ENCODE measurements around the gene INPP4B.

Gene INPP4B

DNA sequence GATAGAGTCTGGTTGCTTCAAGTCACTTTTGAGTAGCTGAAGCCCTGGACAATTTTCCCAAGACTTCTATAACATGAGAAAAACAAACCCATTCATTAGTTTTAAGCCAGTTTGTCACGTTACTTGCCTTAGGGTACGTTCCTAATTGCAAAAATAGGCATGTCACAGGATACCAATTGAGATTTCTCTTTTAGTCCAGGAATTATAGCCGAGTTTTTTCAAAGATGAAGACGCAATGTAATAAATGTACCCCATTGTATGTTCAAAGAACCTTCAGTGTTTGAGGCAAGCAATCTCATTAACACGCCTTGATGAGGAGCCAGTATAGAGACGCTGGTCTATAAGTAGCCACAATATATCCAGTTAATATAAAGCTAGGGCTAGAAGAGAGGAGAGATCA lies 534.2 kb downstream of the INPP4B start:
- Histone ChIP-seq H2BK12ac (ENCODE audit: low read length) (no peak overlapping the region), H3K9ac (ENCODE audit: low read length) (no peak overlapping the region), H3K23ac (ENCODE audit: low read length) (no peak overlapping the region), H3K79me2 (ENCODE audit: control insufficient read depth, insufficient read depth, low read length, poor library complexity) (no peaks in the 10 kb centered on the region), H3K4me3 (ENCODE audit: low read depth, low read length) (no peak overlapping the region), H2AK5ac (ENCODE audit: low read length) (no peak overlapping the region), H3K27ac (ENCODE audit: low read depth, low read length) (no peak overlapping the region), H2AFZ (ENCODE audit: insufficient read depth, low read length, poor library complexity) (no peak overlapping the region), H4K91ac (ENCODE audit: low read depth, low read length) (no peak overlapping the region), H4K8ac (ENCODE audit: low read depth, low read length) (no peak overlapping the region), H2BK5ac (ENCODE audit: low read depth, low read length, poor library complexity) (no peak overlapping the region), H3K27me3 (ENCODE audit: insufficient read depth, low read length) (no peaks in the 10 kb centered on the region), H3K4me2 (ENCODE audit: low read length) (no peak overlapping the region), H3K79me1 (ENCODE audit: low read length) (no peaks in the 10 kb centered on the region), H4K12ac (ENCODE audit: low read depth, low read length) (no peak overlapping the region), H3K14ac (ENCODE audit: low read length) (no peak overlapping the region), H3K18ac (ENCODE audit: low read length) (no peak overlapping the region), H3K4me1 (ENCODE audit: control insufficient read depth in 1 of 2, insufficient read depth in 2 of 2, low read length in 2 of 2) (peaks cover 0 to 2% of the 10 kb centered on the region in 2 experiments), H3K9me3 (ENCODE audit: insufficient read depth, low read depth, low read length) (no peaks in the 10 kb centered on the region), H3K36me3 (ENCODE audit: control insufficient read depth in 1 of 2, insufficient read depth in 2 of 2, low read length in 2 of 2) (no peaks in the 10 kb centered on the region), H3K4ac (ENCODE audit: low read depth, low read length) (no peak overlapping the region), H2BK120ac (ENCODE audit: insufficient read depth, low read length, poor library complexity) (no peak overlapping the region)
- no CpG with 5 or more reads among the region's 6 CpGs for WGBS (ENCODE audit: extremely low coverage, insufficient coverage, insufficient read length)
- no peak for DNase-seq

DNA sequence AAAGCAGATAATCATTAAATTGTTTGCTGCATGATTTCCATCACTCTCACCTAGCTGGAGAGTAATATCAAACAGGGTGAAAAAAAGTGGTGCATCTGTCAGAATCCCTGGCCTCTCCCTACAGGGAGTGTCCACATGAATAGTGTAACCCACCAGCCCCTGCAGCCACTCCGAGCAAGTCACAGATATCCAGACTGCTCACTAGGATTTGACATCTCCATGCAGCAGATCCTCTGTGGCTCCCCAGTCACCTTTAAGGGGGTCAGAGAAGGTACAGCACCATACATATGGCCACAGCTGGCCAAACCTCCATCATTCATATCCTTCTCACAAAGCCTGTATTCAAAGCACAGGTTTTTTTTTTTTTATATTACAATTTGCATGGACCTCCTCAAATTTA lies 536.3 kb downstream of the INPP4B start:
- no peaks in the 10 kb centered on the region for H3K27me3 ChIP-seq (ENCODE audit: insufficient read depth, low read length)
- no peaks in the 10 kb centered on the region for H3K36me3 ChIP-seq (ENCODE audit: control insufficient read depth in 1 of 2, insufficient read depth in 2 of 2, low read length in 2 of 2)
- H3K14ac ChIP-seq (ENCODE audit: low read length), result no peak overlapping the region
- H2BK5ac ChIP-seq (ENCODE audit: low read depth, low read length, poor library complexity), result no peak overlapping the region
- H2AK5ac ChIP-seq (ENCODE audit: low read length), result no peak overlapping the region
- no peak overlapping the region for H3K27ac ChIP-seq (ENCODE audit: low read depth, low read length)
- no peak overlapping the region for H3K4me2 ChIP-seq (ENCODE audit: low read length)
- H4K12ac ChIP-seq (ENCODE audit: low read depth, low read length), result no peak overlapping the region
- no peak for DNase-seq
- no peak overlapping the region for H4K8ac ChIP-seq (ENCODE audit: low read depth, low read length)
- H3K9me3 ChIP-seq (ENCODE audit: insufficient read depth, low read depth, low read length), result no peaks in the 10 kb centered on the region
- H2BK120ac ChIP-seq (ENCODE audit: insufficient read depth, low read length, poor library complexity), result no peak overlapping the region
- no peaks in the 10 kb centered on the region for H3K79me2 ChIP-seq (ENCODE audit: control insufficient read depth, insufficient read depth, low read length, poor library complexity)
- H2BK12ac ChIP-seq (ENCODE audit: low read length), result no peak overlapping the region
- H3K4ac ChIP-seq (ENCODE audit: low read depth, low read length), result no peak overlapping the region
- no peaks in the 10 kb centered on the region for H3K79me1 ChIP-seq (ENCODE audit: low read length)
- H4K91ac ChIP-seq (ENCODE audit: low read depth, low read length), result no peak overlapping the region
- no peak overlapping the region for H3K23ac ChIP-seq (ENCODE audit: low read length)
- no peak overlapping the region for H2AFZ ChIP-seq (ENCODE audit: insufficient read depth, low read length, poor library complexity)
- no CpG with 5 or more reads among the region's 1 CpG for whole genome bisulfite sequencing (ENCODE audit: extremely low coverage, insufficient coverage, insufficient read length)
- peaks cover 0 to 2% of the 10 kb centered on the region in 2 experiments for H3K4me1 ChIP-seq (ENCODE audit: control insufficient read depth in 1 of 2, insufficient read depth in 2 of 2, low read length in 2 of 2)
- no peak overlapping the region for H3K4me3 ChIP-seq (ENCODE audit: low read depth, low read length)
- no peak overlapping the region for H3K9ac ChIP-seq (ENCODE audit: low read length)
- H3K18ac ChIP-seq (ENCODE audit: low read length), result no peak overlapping the region

DNA sequence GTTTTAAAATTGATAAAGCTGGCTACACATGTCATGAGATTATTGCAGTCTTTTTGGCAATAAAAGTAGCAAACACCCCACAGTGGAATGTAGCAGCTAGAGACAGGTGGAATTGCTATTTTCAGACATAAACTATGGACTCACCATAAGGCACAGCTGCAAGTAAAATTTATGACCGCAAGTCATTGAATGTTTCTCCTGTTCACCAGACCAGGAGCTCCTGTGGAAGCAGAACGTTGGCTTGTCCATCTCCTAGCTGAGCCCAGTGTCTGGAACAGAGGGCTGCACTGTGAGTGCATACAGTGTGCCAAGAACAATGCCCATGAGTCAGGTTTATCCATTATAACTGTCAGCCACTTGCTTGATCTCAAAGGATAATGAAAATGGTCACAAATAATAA lies 538.2 kb downstream of the INPP4B start:
- no peak overlapping the region for H3K18ac ChIP-seq (ENCODE audit: low read length)
- H4K91ac ChIP-seq (ENCODE audit: low read depth, low read length), result no peak overlapping the region
- WGBS (ENCODE audit: extremely low coverage, insufficient coverage, insufficient read length), result no CpG with 5 or more reads among the region's 2 CpGs
- H3K4ac ChIP-seq (ENCODE audit: low read depth, low read length), result no peak overlapping the region
- no peak overlapping the region for H3K4me2 ChIP-seq (ENCODE audit: low read length)
- H2BK5ac ChIP-seq (ENCODE audit: low read depth, low read length, poor library complexity), result no peak overlapping the region
- no peak overlapping the region for H2AFZ ChIP-seq (ENCODE audit: insufficient read depth, low read length, poor library complexity)
- no peaks in the 10 kb centered on the region for H3K4me1 ChIP-seq (ENCODE audit: control insufficient read depth in 1 of 2, insufficient read depth in 2 of 2, low read length in 2 of 2)
- H3K9me3 ChIP-seq (ENCODE audit: insufficient read depth, low read depth, low read length), result no peaks in the 10 kb centered on the region
- no peak overlapping the region for H4K12ac ChIP-seq (ENCODE audit: low read depth, low read length)
- no peaks in the 10 kb centered on the region for H3K27me3 ChIP-seq (ENCODE audit: insufficient read depth, low read length)
- no peaks in the 10 kb centered on the region for H3K79me2 ChIP-seq (ENCODE audit: control insufficient read depth, insufficient read depth, low read length, poor library complexity)
- peak overlapping the region; percentile 38 for H4K8ac ChIP-seq (ENCODE audit: low read depth, low read length)
- no peak for DNase-seq
- no peak overlapping the region for H2BK12ac ChIP-seq (ENCODE audit: low read length)
- no peak overlapping the region for H3K23ac ChIP-seq (ENCODE audit: low read length)
- no peak overlapping the region for H3K14ac ChIP-seq (ENCODE audit: low read length)
- no peak overlapping the region for H3K27ac ChIP-seq (ENCODE audit: low read depth, low read length)
- no peak overlapping the region for H3K9ac ChIP-seq (ENCODE audit: low read length)
- no peak overlapping the region for H2AK5ac ChIP-seq (ENCODE audit: low read length)
- H3K36me3 ChIP-seq (ENCODE audit: control insufficient read depth in 1 of 2, insufficient read depth in 2 of 2, low read length in 2 of 2), result no peaks in the 10 kb centered on the region
- H3K79me1 ChIP-seq (ENCODE audit: low read length), result no peaks in the 10 kb centered on the region
- H3K4me3 ChIP-seq (ENCODE audit: low read depth, low read length), result no peak overlapping the region
- H2BK120ac ChIP-seq (ENCODE audit: insufficient read depth, low read length, poor library complexity), result no peak overlapping the region

DNA sequence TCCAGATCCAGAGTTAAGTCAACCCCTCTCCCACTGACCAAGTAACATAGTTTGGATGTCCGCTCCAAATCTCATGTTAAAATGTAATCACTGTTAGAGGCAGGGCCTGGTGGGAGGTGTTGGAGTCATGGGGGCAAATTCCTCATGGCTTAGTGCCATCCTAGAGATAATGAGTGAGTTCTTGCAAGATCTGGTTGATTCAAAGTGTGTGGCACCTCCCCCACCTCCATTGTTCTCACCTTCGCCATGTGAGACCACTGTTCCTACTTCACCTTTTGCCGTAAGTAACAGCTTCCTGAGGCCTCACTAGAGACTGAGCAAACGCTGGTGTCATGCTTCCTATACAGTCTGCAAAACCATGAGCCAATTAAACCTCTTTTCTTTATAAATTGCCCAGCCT lies 548.8 kb downstream of the INPP4B start:
- no peak overlapping the region for H2AK5ac ChIP-seq (ENCODE audit: low read length)
- H3K9ac ChIP-seq (ENCODE audit: low read length), result no peak overlapping the region
- H2BK120ac ChIP-seq (ENCODE audit: insufficient read depth, low read length, poor library complexity), result no peak overlapping the region
- no peak overlapping the region for H4K8ac ChIP-seq (ENCODE audit: low read depth, low read length)
- no peaks in the 10 kb centered on the region for H3K79me1 ChIP-seq (ENCODE audit: low read length)
- no peak overlapping the region for H3K4ac ChIP-seq (ENCODE audit: low read depth, low read length)
- H3K4me2 ChIP-seq (ENCODE audit: low read length), result no peak overlapping the region
- H2AFZ ChIP-seq (ENCODE audit: insufficient read depth, low read length, poor library complexity), result no peak overlapping the region
- H3K27ac ChIP-seq (ENCODE audit: low read depth, low read length), result no peak overlapping the region
- no peak overlapping the region for H4K91ac ChIP-seq (ENCODE audit: low read depth, low read length)
- no peaks in the 10 kb centered on the region for H3K36me3 ChIP-seq (ENCODE audit: control insufficient read depth in 1 of 2, insufficient read depth in 2 of 2, low read length in 2 of 2)
- H3K23ac ChIP-seq (ENCODE audit: low read length), result no peak overlapping the region
- no peak for DNase-seq
- no CpG with 5 or more reads among the region's 4 CpGs for WGBS (ENCODE audit: extremely low coverage, insufficient coverage, insufficient read length)
- H2BK5ac ChIP-seq (ENCODE audit: low read depth, low read length, poor library complexity), result no peak overlapping the region
- H3K79me2 ChIP-seq (ENCODE audit: control insufficient read depth, insufficient read depth, low read length, poor library complexity), result no peaks in the 10 kb centered on the region
- no peak overlapping the region for H3K4me3 ChIP-seq (ENCODE audit: low read depth, low read length)
- no peak overlapping the region for H2BK12ac ChIP-seq (ENCODE audit: low read length)
- H3K18ac ChIP-seq (ENCODE audit: low read length), result no peak overlapping the region
- H4K12ac ChIP-seq (ENCODE audit: low read depth, low read length), result no peak overlapping the region
- H3K9me3 ChIP-seq (ENCODE audit: insufficient read depth, low read depth, low read length), result no peaks in the 10 kb centered on the region
- H3K14ac ChIP-seq (ENCODE audit: low read length), result no peak overlapping the region
- H3K4me1 ChIP-seq (ENCODE audit: control insufficient read depth in 1 of 2, insufficient read depth in 2 of 2, low read length in 2 of 2), result no peaks in the 10 kb centered on the region
- H3K27me3 ChIP-seq (ENCODE audit: insufficient read depth, low read length), result no peaks in the 10 kb centered on the region
